ENCODE results near the gene JSRP1.

JSRP1 gene

GRCh38 chr19:2276429-2276986, 20.3 kb upstream of the JSRP1 start:
- H3K4me1 ChIP-seq (ENCODE audit: control insufficient read depth, low read length), result peaks cover 23% of the 10 kb centered on the region
- TF ChIP-seq EZH2phosphoT487 (IDR thresholded peaks at IDR 0.05; ENCODE audit: borderline replicate concordance, low read length) (no peak), CTCF (IDR thresholded peaks at IDR 0.05; ENCODE audit: low read depth, low read length, poor library complexity, severe bottlenecking) (no peak)
- no peaks in the 10 kb centered on the region for H3K9me2 ChIP-seq (replicated peaks; ENCODE audit: control insufficient read depth, low read length)

GRCh38 chr19:2275588-2276428, 19.6 kb upstream of the JSRP1 start:
- H3K27ac ChIP-seq (ENCODE audit: low read depth, low read length), result no peak overlapping the region
- H3K9me2 ChIP-seq (replicated peaks; ENCODE audit: control insufficient read depth, low read length), result no peaks in the 10 kb centered on the region
- H3K4me3 ChIP-seq (ENCODE audit: low read length), result no peak overlapping the region
- H4K20me1 ChIP-seq (ENCODE audit: control insufficient read depth, insufficient read depth, low read depth, low read length), result peaks cover 16% of the 10 kb centered on the region
- H3K36me3 ChIP-seq (ENCODE audit: control insufficient read depth, low read length), result peaks cover 44% of the 10 kb centered on the region
- H3K4me1 ChIP-seq (ENCODE audit: control insufficient read depth, low read length), result peaks cover 22% of the 10 kb centered on the region
- H3K4me2 ChIP-seq (ENCODE audit: low read length), result no peak overlapping the region
- TF ChIP-seq CTCF (IDR thresholded peaks at IDR 0.05; ENCODE audit: low read depth, low read length, poor library complexity, severe bottlenecking) (no peak), EZH2phosphoT487 (IDR thresholded peaks at IDR 0.05; ENCODE audit: borderline replicate concordance, low read length) (no peak)
- H3F3A ChIP-seq (ENCODE audit: control insufficient read depth, insufficient read depth), result peaks cover 35% of the 10 kb centered on the region
- H3K9me3 ChIP-seq (ENCODE audit: control insufficient read depth, insufficient read depth, low read length), result no peaks in the 10 kb centered on the region
- H3K27me3 ChIP-seq (ENCODE audit: control insufficient read depth, low read length), result no peaks in the 10 kb centered on the region
- peaks cover 38% of the 10 kb centered on the region for H3K79me2 ChIP-seq (ENCODE audit: control insufficient read depth, low read length)

More at GRCh38 chr19:2276429-2276986, 20.3 kb upstream of the JSRP1 start:
- H3K79me2 ChIP-seq (ENCODE audit: control insufficient read depth, low read length), result peaks cover 31% of the 10 kb centered on the region
- H4K20me1 ChIP-seq (ENCODE audit: control insufficient read depth, insufficient read depth, low read depth, low read length), result peaks cover 10% of the 10 kb centered on the region
- no peak overlapping the region for H3K4me3 ChIP-seq (ENCODE audit: low read length)
- no peaks in the 10 kb centered on the region for H3K27me3 ChIP-seq (ENCODE audit: control insufficient read depth, low read length)
- peaks cover 37% of the 10 kb centered on the region for H3K36me3 ChIP-seq (ENCODE audit: control insufficient read depth, low read length)
- peaks cover 30% of the 10 kb centered on the region for H3F3A ChIP-seq (ENCODE audit: control insufficient read depth, insufficient read depth)
- no peaks in the 10 kb centered on the region for H3K9me3 ChIP-seq (ENCODE audit: control insufficient read depth, insufficient read depth, low read length)
- no peak overlapping the region for H3K27ac ChIP-seq (ENCODE audit: low read depth, low read length)
- no peak overlapping the region for H3K4me2 ChIP-seq (ENCODE audit: low read length)

- Histone ChIP-seq H3K4me3 (ENCODE audit: low read length) (no peak overlapping the region), H3K79me2 (ENCODE audit: control insufficient read depth, low read length) (peaks cover 46% of the 10 kb centered on the region), H3K4me2 (ENCODE audit: low read length) (no peak overlapping the region), H3K4me1 (ENCODE audit: control insufficient read depth, low read length) (peaks cover 22% of the 10 kb centered on the region), H3K9me3 (ENCODE audit: control insufficient read depth, insufficient read depth, low read length) (no peaks in the 10 kb centered on the region), H3K9me2 (replicated peaks; ENCODE audit: control insufficient read depth, low read length) (no peaks in the 10 kb centered on the region), H4K20me1 (ENCODE audit: control insufficient read depth, insufficient read depth, low read depth, low read length) (peaks cover 18% of the 10 kb centered on the region), H3K27ac (ENCODE audit: low read depth, low read length) (no peak overlapping the region), H3K27me3 (ENCODE audit: control insufficient read depth, low read length) (no peaks in the 10 kb centered on the region), H3K36me3 (ENCODE audit: control insufficient read depth, low read length) (peaks cover 50% of the 10 kb centered on the region), H3F3A (ENCODE audit: control insufficient read depth, insufficient read depth) (peaks cover 35% of the 10 kb centered on the region)
- peak; percentile 43 for TF ChIP-seq CTCF (IDR thresholded peaks at IDR 0.05; ENCODE audit: low read depth, low read length, poor library complexity, severe bottlenecking)
- no peak for TF ChIP-seq EZH2phosphoT487 (IDR thresholded peaks at IDR 0.05; ENCODE audit: borderline replicate concordance, low read length)
Observed at GRCh38 chr19:2274931-2275535, 18.8 kb upstream of the JSRP1 start.
